Effector CD8-positive, alpha-beta T cell (primary cell): ENCODE results near the gene CLIC3.
A peak's percentile ranks its signal among the peaks of the same experiment; 100 is the strongest.

Experiments used
- DNase-seq: peaks from one replicate; lab custom pipeline; 2025; lab: John Stamatoyannopoulos, UW

Gene CLIC3

GRCh38 chr9:137030538-137031527 is 34.5 kb upstream of the CLIC3 start:
- DNase-seq = no peak

DNA sequence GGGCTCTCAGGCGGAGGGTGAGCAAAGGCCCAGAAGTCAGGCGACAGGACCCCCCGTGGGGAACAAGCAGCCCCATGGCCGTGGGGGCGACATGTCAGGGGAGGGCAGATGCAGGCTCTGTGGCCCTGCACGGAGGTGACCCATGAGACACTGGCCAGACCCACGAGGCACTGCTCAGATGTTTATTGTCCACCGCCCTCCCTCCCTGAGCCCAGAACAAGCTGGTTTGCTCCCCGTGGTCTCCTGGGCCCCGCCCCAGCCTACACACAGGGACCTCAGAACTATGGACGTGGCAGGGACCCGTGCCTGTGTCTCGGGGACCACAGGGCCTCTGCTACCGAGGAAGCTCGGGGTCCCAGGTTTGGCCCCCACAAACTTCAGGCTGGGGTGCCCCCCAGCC is 33.6 kb upstream of the CLIC3 start:
- no peak for DNase-seq

GRCh38 chr9:137029058-137029936 is 32.9 kb upstream of the CLIC3 start:
- peak; percentile 43 for DNase-seq

DNA sequence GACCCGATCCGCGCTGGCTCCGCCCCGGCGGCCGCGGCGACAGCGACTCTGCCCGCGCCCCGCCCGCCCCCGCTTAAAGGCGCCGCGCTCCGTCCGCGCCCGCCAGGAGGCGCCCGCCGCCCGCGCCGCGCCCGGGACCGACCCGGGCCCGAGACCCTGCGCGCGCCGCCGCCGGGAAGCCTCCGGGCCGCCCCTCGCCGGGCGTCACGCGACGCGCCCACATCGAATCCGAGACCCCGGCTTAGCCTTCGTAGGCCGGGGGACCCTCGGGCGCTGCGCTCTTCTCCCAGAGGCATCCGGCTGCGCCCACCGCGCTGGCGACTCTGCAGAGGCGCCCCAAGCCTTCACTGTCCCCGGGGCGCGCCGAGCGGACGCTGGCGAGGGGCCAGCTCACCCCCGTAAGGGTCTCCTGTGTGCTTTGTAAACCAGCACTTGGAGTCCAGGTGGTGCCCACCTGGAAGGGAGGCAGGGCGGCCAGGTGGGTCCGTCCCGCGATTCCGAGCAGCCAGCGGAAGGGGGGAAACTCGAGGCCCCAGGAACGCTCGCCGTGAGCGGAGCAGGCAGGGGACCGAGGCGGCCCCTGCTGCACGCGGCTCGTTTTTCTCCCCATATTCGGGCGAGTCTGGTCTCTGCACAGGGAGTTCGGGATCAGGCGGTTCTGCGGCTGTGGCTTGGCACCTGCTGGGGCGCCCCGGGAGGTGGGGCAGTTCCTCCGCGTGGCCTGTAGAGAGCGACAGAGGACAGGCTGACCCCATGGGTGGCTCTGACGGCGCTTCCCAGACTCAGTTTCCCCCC is 32.1 kb upstream of the CLIC3 start:
- peak; percentile 50 for DNase-seq

- DNase-seq = no peak
Observed at GRCh38 chr9:137027369-137028262, 31.2 kb upstream of the CLIC3 start, which contains the start of gene ABCA2. Gene ABCA2 (minus strand): TSS chr9:137028237. CDS start chr9:137028140, 97 bp downstream.

DNA sequence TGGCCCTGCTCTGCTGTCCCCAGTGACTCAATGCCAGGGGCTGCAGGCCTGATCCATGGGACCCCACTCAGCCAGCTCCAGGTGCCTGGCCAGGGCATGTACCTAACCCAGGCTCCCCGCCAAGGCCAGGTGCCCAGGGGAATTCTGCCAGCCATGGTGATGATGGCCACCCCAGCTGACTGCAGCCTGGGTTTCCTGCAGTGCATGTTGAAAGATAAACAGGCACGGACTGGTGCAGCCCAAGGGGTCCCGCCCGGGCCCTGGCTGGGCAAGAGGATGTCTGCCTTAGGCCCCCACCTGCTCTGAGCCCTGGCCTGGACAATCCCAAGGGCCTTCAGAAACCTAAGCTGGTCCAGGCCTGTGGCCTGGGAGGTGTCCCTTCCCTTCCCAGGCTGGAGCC is 30.5 kb upstream of the CLIC3 start:
- no peak for DNase-seq

- no peak for DNase-seq
Observed at GRCh38 chr9:137026384-137026783, 30.0 kb upstream of the CLIC3 start.

DNA sequence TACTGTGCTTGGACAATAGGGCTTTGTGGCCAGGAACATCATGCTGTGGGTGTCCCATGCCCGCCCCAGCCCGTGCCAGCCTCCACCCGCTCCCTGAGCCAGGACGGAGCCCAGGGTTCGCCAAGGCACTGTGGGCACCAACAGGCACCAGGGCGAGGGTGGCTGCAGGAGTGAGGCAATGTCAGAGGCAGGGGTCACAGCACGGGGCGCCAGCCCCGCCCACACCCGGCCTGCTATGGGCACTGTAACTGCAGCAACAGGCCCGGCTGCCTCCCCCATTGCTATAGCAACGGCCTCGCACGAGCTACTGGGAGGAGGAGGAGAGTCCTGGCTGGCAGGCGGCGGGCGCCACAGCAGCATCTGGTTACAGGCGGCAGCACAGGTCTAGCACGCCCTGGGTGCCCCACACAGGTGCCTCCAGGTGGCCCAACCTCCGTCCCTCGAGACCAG is 29.2 kb upstream of the CLIC3 start:
- no peak for DNase-seq

DNA sequence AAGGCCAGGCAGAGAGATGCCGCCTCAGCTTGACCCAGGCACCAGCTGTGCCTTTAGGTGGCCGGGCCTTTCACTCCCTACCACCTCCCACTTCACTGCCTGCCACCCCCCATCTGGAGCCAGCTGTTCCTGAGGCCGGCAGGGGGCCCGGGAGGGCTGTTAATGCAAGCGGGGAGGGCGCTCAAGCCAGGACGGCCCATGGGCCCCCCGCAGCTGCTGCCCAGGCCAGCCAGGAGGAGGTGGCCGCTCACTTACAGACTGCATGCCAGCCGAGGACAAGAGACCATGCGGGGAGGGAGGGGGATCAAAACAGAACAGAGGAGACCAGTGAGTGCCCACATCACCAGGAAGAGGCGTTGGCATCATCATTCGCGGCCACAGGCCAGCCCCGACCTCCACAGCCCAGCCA is 27.2 kb upstream of the CLIC3 start:
- no peak for DNase-seq

- DNase-seq = no peak
Observed at GRCh38 chr9:137023157-137023556, 26.8 kb upstream of the CLIC3 start.

DNA sequence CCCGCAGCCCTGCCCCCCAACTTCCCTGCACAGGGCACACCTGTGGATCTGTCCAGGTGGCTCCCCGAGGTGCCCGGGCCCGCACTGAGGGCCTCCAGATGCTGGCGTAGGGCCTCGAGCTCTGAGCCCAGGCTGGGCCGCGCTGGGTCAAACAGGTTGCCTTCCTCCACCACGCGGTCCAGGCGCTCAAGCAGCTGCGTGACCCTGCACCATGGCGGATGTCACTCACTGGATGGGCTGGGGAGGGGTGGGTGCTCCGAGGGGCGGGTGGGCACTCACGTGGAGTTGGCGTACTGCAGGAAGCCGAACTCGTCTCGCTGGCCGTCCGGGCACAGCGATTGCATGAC is 26.3 kb upstream of the CLIC3 start:
- DNase-seq = no peak

DNA sequence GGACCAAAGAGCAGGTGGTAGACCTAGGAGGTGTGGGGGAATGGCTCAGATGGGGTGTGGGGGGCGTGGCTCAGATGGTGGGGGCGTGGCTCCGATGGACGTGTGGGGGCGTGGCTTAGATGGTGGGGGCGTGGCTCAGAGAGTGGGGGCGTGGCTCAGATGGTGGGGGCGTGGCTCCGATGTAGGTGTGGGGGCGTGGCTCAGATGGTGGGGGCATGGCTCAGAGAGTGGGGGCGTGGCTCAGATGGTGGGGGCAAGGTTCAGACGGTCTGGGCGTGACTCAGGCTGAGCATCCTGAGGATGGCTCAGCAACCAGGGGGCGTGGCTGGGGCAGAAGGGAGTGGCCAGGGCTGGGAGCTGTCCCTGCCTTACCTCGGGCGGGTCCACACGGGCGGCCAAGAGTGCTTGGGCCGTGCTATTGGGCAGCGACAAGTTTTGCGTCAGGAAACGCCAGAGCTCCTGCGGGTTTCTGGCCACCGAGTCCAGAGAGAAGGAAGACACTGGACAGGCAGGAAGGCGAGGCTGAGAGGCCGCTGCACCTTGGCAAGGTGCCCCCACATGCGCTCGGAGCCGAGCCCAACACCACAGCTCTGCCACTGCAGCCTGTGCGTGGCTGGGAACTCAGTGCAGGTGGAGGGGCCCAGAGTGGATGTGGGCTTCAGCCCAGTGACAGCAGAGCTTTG is 25.8 kb upstream of the CLIC3 start:
- peak; percentile 60 for DNase-seq

DNA sequence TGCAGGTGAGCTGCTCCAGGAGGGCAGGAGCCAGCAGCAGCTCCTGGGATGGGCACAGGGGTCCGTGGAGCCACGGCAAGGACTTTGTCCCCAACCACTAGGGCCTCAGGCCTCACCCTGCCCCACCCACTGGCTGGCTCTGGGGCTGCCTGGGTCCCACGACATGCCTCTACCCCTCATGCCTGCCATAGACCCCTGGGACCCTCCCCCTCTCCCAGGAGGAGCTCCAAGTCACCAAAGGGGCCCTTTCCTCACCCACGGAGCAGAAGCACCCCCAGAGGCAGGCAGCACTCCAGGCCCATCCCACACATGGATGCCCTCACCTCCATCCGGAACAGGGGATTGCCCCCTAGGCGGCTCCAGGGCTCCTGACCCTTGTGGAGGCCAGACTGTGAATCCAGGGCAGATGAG is 25.2 kb upstream of the CLIC3 start:
- DNase-seq = no peak

GRCh38 chr9:137020771-137021567 is 24.6 kb upstream of the CLIC3 start:
- DNase-seq = no peak

DNA sequence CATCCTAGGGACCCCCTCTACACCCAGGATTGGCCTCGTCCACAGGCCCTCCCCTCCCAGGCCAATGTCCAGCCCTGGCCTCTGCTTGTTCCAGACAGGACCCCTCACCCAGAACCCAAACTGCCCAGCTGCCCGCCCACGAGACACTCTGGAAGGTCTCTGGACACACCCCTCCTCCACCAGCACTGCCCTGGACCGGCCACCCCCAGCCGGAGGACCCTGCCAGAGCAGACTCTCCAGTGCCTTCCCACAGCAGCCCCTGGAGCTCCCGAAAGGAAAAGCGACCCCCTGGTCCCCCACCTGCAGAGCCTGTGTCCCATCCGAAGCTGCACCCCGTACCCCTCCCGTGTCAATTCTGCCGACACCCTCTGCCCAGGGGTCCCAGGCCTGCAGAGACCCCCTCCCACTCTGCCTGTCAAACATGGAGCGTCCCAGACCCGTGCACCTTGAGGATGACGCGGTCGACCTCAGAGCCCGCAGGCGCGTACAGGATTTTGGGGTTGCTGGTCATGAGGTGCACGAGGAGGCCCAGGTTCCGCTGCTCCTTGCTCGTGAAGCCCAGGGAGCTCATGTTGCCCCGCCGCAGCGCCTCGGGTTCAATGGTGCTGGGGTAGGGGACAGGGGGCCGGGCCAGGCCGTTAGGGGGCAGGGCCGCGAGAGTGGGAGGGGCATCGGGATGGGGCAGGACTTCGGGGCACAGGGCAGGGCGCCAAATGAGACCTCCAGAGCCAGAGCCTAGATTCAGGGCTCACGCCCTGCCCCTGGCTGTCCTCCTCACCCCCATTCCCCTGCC is 23.7 kb upstream of the CLIC3 start:
- no peak for DNase-seq

DNA sequence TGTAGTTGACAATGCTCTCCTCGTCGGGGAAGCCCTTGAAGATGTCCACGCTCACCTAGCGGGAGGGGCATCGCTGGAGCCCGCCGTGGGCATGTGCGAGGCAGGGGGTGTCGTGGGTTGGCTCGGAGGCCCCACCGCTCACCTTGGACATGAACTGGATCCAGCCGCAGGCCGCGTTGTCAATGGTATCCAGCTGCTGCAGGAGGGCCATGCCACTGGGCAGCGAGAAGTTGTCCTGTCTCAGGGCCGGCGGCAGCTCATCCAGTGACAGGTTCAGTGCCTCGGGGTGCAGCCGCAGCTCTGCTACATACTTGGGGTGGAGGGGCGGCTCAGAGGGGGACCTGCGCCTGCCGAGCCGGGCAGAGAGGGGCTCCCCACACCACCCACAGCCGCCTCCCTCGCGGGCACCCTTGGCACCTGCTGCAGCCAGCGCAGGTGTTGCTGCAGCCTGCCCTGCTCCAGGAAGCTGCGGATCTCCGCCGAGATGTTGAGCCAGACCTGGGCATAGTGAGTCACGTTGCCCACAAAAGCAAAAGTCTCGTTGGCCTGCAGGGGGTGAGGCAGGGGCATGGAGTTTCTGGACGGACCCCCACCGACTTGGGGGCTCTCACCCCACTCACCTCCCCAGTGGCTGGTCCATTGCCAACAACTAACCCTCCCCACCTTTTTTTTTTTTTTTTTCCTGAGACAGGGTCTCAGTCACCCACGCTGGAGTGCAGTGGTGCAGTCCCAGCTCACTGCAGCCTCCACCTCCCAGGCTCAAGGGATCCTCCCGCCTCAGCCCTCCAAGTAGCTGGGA is 22.6 kb upstream of the CLIC3 start:
- DNase-seq = no peak

- no peak for DNase-seq
Observed at GRCh38 chr9:137017791-137018497, 21.6 kb upstream of the CLIC3 start.
